IPS DF 4.7 (cell line): Measurements from ENCODE around the gene LRCH4.
A peak's percentile ranks its signal among the peaks of the same experiment; 100 is the strongest.
"Not testable (repeated sequence)": the region's sequence is repeated elsewhere in the genome, so short reads cannot be mapped to it uniquely, and the experiment has no call there.

Source experiments
- DNase-seq: peaks from one replicate; pipeline ENCODE4 v3.0.0-alpha.2; 2013; ENCODE audit warnings: low spot score; ENCODE audit errors: extremely low read depth

The LRCH4 gene

GRCh38 chr7:100545360-100546128 is 40.4 kb downstream of the LRCH4 start:
- no peak for DNase-seq

GRCh38 chr7:100544967-100545359 is 41.0 kb downstream of the LRCH4 start:
- no peak for DNase-seq

GRCh38 chr7:100544386-100544785 is 41.5 kb downstream of the LRCH4 start:
- no peak for DNase-seq

GRCh38 chr7:100543586-100543985 is 42.3 kb downstream of the LRCH4 start:
- DNase-seq = no peak

- DNase-seq = not testable (repeated sequence)
Measured at GRCh38 chr7:100541309-100541708, 44.6 kb downstream of the LRCH4 start.

GRCh38 chr7:100540073-100540723 is 45.7 kb downstream of the LRCH4 start:
- no peak for DNase-seq

- DNase-seq = no peak
Measured at GRCh38 chr7:100539436-100540006, 46.4 kb downstream of the LRCH4 start.

- peak; percentile 90 for DNase-seq
Measured at GRCh38 chr7:100538654-100539435, 47.1 kb downstream of the LRCH4 start, which contains the start of gene AGFG2. AGFG2 (plus strand) TSS chr7:100539203; CDS start chr7:100539347, 144 bp downstream.

- DNase-seq = no peak
Measured at GRCh38 chr7:100538348-100538653, 47.6 kb downstream of the LRCH4 start.

- not testable (repeated sequence) for DNase-seq
Measured at GRCh38 chr7:100536695-100537094, 49.2 kb downstream of the LRCH4 start.

- DNase-seq = not testable (repeated sequence)
Measured at GRCh38 chr7:100535982-100536381, 49.9 kb downstream of the LRCH4 start.

GRCh38 chr7:100532165-100533022 is 53.5 kb downstream of the LRCH4 start:
- DNase-seq = no peak

GRCh38 chr7:100528108-100528866 is 57.6 kb downstream of the LRCH4 start:
- not testable (repeated sequence) for DNase-seq
